ENCODE measurements around the gene DUSP28. TPM values are rescaled to one million over a fixed set of nuclear protein-coding genes. Genes with fewer than 3 reads are reported as not detected.
A peak's percentile ranks its signal among the peaks of the same experiment; 100 is the strongest.

Gene DUSP28
- total and polyA plus RNA-seq, 2 of the 13 experiments (the other 11 are each of a cell fraction or from before 2014, with no cell fraction given), result 5.2 to 8.6 TPM

GRCh38 chr2:240567872-240568677 lies 7.9 kb downstream of the DUSP28 start, which contains the start of gene RNPEPL1 (continued):
- no peak for TF ChIP-seq PRDM4 (CRISPR knock-in tag; IDR thresholded peaks at IDR 0.05; ENCODE audit: borderline replicate concordance)
- no peak for TF ChIP-seq ZNF614 (CRISPR knock-in tag; IDR thresholded peaks at IDR 0.05; ENCODE audit: borderline replicate concordance)
- no peak for TF ChIP-seq ZNF383 (CRISPR knock-in tag; IDR thresholded peaks at IDR 0.05; ENCODE audit: borderline replicate concordance)
- TF ChIP-seq ZNF660 (CRISPR knock-in tag; IDR thresholded peaks at IDR 0.05; ENCODE audit: borderline replicate concordance, low read depth), result no peak
- TF ChIP-seq ZNF883 (CRISPR knock-in tag; IDR thresholded peaks at IDR 0.05; ENCODE audit: not compliant biosample characterization), result peak; percentile 23
- no peak; the same call in 1 of the 2 replicates for TF ChIP-seq ZGPAT (CRISPR knock-in tag; IDR thresholded peaks at IDR 0.05)
- TF ChIP-seq PHF20 (CRISPR knock-in tag; IDR thresholded peaks at IDR 0.05), result no peak
- no peak for TF ChIP-seq ZFP36L2 (CRISPR knock-in tag; IDR thresholded peaks at IDR 0.05)
- TF ChIP-seq MEF2D (CRISPR knock-in tag; IDR thresholded peaks at IDR 0.05), result no peak
- TF ChIP-seq ELF3 (CRISPR knock-in tag; IDR thresholded peaks at IDR 0.05), result no peak
- TF ChIP-seq HOXA5 (CRISPR knock-in tag; IDR thresholded peaks at IDR 0.05), result no peak
- 0 out of 2 replicates have a peak, but pooled peaks have one; percentile 24 for TF ChIP-seq ZMYM4 (CRISPR knock-in tag; IDR thresholded peaks at IDR 0.05)
- peak; percentile 68; the same call in 1 of the 2 replicates for TF ChIP-seq DMAP1 (CRISPR knock-in tag; IDR thresholded peaks at IDR 0.05)
- TF ChIP-seq RBAK (CRISPR knock-in tag; IDR thresholded peaks at IDR 0.05), result no peak
- TF ChIP-seq RELA (CRISPR knock-in tag; IDR thresholded peaks at IDR 0.05), result no peak
- 0 out of 2 replicates have a peak, but pooled peaks have one; percentile 14 for TF ChIP-seq ZFP90 (CRISPR knock-in tag; IDR thresholded peaks at IDR 0.05; ENCODE audit: borderline replicate concordance)
- no peak for TF ChIP-seq FOXA1 (IDR thresholded peaks at IDR 0.05)
- no peak for TF ChIP-seq FOXA1 (CRISPR knock-in tag; IDR thresholded peaks at IDR 0.05)
- TF ChIP-seq ZNF704 (CRISPR knock-in tag; IDR thresholded peaks at IDR 0.05; ENCODE audit: borderline replicate concordance), result no peak; the same call in 1 of the 2 replicates
- TF ChIP-seq JDP2 (CRISPR knock-in tag; IDR thresholded peaks at IDR 0.05; ENCODE audit: borderline replicate concordance), result no peak
- no peak for TF ChIP-seq ZUFSP (CRISPR knock-in tag; IDR thresholded peaks at IDR 0.05; ENCODE audit: borderline replicate concordance)
